Activated CD8-positive, alpha-beta memory T cell treated with anti-CD3 and anti-CD28 coated beads for 4 hours (primary cell): ENCODE data around the gene FGGY.
"Not testable (repeated sequence)": the region's sequence is repeated elsewhere in the genome, so short reads cannot be mapped to it uniquely, and the experiment has no call there.

ENCODE experiments used
- DNase-seq, 2 donors: peaks; one replicate each; pipeline ENCODE4 v3.0.0-alpha.2; 2020; ENCODE audit warnings: low read depth in 2 of 2

The FGGY gene, protein sequence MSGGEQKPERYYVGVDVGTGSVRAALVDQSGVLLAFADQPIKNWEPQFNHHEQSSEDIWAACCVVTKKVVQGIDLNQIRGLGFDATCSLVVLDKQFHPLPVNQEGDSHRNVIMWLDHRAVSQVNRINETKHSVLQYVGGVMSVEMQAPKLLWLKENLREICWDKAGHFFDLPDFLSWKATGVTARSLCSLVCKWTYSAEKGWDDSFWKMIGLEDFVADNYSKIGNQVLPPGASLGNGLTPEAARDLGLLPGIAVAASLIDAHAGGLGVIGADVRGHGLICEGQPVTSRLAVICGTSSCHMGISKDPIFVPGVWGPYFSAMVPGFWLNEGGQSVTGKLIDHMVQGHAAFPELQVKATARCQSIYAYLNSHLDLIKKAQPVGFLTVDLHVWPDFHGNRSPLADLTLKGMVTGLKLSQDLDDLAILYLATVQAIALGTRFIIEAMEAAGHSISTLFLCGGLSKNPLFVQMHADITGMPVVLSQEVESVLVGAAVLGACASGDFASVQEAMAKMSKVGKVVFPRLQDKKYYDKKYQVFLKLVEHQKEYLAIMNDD

DNA sequence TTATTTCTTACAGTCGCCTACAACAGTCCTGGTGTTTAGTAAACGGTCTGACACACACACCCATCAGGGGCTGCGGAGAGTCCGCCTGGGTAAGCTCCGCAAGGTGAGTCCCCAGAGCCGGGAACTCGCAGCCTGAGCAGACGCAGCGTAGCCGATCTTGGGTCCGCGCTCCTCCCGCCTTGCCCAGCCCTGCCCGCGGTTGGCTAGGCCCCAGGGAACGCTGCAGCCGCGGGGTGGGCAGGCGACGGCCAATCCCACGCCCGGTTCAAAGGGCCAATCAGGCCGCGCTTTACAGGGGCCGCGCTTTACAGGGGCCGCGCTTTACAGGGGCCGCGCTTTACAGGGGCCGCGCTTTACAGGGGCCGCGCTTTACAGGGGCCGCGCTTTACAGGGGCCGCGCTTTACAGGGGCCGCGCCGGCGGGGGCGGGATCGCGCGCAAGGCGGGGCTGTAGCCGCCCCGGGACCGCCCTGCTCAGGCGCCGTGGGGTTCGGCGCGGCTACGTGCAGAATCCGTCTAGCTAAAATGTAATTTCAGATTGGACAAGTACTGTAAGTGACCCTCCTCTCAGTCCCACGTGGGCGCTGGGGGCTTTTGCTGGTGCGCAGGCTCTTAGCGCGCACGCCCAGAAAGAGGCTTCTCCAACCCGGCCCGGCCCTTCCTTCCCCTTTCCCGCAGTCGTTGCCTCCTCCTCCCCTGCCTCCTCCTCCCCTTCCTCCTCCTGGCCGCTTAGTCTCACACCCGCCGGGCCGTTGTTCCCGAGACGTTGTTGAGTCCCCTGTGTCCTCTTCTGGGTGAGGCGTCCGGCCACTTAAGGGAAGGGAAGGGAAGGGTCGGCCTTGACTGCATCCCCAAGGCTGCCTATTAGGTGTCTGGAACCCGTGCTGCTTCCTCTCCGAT lies at the start of gene FGGY:
TSS of gene FGGY (plus strand) at position 737 of the 899 bp plus-strand sequence. CDS start 24,456 bp downstream, outside the sequence.
- peak; percentile 62 to 67 for DNase-seq

DNA sequence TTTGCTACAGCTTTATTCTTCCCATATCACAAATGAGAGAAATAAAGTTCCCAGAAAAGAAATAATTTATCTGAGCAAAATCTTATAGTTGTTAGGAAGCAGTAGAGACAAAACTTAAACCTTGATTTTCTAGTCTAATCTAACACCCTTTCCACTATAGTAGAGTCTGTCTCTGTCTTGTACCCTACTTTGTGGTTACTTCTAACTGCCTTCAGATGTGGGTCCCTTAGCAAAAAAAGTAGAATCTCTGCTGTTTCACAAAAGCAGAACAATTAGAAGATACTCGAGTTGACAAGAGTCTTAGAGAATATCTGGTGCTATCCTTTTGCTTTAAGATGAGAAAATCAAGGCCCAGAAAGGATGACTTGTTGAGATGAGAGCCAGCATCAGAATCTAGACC lies 48.1 kb upstream of the FGGY start:
- DNase-seq, result no peak

DNA sequence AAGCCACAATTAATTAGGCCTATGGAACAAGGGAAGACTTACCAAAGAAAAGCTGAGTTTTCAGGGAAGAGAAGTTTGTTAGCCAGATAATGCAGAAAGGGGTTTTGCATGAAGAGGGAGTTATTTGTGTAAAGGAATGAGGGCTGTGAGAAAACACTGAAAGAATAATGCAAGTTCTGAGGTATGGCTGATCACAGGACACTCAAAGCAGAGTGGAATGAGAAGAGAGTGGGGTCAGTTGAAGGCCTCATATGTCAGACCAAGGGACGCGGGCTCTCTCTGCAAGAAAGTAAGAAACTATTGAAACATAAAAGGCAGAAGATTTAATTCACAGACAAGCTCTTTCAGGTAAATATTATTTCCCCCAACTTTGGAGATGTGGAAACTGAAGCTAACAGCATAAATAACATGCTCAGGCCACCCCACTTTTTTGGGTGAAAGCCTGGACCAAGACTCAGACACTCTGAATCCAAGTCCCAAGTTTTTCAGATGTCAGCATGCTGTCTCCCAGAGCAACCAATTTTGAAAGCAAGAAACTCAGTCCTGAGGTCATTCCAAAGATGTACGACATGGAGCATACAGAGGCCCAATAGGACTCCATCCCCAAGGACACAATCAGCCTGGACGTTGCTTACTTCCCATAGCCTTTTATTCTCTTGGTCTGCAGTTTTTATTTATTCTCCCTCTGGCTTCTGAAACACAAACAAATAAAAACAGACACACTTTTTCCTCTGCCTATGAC lies 47.3 kb upstream of the FGGY start:
- no peak for DNase-seq

DNA sequence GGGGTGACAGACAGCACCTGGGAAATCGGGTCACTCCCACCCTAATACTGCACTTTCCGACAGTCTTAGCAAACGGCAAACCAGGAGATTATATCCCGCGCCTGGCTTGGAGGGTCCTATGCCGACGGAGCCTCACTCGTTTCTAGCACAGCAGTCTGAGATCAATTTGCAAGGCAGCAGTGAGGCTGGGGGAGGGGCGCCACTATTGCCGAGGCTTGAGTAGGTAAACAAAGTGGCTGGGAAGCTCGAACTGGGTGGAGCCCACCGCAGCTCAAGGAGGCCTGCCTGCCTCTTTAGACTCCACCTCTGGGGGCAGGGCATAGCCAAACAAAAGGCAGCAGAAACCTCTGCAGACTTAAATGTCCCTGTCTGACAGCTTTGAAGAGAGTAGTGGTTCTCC lies 45.8 kb upstream of the FGGY start:
- not testable (repeated sequence) for DNase-seq

DNA sequence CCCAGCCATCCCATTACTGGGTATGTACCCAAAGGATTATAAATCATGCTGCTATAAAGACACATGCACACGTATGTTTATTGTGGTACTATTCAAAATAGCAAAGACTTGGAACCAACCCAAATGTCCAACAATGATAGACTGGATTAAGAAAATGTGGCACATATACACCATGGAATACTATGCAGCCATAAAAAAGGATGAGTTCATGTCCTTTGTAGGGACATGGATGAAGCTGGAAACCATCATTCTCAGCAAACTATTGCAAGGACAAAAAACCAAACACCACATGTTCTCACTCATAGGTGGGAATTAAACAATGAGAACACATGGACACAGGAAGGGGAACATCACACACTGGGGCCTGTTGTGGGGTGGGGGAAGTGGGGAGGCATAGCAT lies 40.5 kb upstream of the FGGY start:
- not testable (repeated sequence) for DNase-seq

DNA sequence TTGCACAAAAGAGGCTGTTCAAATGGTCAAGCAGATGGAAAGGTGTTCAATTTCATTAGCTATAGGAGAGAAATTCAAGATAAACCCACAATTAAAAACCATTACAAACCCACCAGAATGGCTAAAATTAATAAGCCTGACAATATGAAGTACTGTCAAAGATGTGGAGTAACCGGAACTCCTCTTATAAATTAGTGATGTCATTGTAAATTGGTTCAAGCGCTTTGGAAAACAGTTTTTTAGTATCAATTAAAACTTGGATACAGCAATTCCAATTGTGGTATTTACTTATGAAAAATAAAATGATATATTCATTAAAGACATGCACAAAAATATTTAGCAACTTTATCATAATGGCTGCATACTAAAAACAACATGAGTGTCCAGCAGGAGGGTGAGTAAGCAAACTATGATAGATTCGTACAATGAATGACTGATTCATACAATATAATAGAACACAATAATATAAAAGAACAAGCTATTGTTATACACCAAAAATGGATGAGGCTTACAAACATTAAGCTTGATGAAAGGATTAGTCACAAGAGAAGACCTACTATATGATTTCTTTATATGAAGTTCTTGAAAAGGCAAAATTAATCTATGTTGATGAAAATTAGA lies 38.4 kb upstream of the FGGY start:
- no peak for DNase-seq

DNA sequence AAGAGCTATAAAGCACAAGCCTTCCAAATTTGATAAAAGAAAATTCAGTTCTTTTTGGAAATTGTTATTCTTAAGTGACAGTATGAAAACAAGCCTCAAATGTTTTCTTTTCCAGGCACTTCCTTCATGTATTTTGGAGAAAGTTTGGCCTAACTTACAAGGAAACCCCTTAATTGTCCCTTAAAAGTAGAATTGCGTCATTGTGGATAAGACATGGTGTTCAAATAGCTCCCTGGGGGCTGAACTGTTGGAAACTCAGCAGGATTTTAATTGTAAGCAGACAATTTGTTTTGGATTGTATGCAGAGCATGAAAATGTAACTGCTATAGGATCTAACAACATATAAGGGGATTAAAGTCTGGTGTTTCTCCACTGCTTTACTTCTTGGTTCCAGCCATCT lies 35.4 kb upstream of the FGGY start:
- no peak for DNase-seq

DNA sequence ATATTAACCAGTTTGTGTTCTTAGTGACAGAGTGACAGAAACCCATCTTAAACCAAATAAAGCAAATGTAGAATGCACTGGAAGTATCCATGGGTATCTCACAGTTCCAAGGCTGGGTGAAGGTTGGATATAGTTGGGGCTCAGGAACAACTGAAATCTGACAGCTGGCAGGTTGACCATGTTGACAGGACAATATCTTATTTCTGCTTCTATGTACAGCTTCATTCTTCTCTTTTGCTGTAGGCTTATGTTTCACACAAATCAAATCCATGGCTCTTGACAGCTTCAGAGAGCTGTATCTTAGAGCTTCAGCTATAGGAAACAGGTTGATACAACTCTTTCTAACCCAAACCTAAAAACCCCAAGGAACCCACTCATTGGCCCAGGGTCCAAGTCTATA lies 34.3 kb upstream of the FGGY start:
- DNase-seq, result no peak

DNA sequence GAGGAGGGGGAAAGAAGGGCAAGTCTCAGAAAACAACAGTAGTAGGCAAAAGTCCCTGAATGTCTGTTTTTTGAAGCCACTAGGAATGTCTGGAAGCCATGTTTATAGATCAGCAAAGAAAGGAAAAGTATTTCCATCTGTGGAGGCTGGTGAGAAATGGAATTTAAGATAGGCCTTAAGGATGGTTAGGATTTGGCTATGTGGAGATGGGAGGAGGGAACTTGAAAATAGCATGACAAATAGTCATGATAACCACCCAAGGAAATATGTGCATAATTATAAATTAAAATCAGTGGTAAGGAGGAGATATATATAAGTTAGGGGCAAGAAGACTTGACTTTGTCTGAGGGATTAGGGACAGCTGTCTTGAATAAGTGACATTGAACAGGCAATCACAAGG lies 33.8 kb upstream of the FGGY start:
- no peak for DNase-seq

DNA sequence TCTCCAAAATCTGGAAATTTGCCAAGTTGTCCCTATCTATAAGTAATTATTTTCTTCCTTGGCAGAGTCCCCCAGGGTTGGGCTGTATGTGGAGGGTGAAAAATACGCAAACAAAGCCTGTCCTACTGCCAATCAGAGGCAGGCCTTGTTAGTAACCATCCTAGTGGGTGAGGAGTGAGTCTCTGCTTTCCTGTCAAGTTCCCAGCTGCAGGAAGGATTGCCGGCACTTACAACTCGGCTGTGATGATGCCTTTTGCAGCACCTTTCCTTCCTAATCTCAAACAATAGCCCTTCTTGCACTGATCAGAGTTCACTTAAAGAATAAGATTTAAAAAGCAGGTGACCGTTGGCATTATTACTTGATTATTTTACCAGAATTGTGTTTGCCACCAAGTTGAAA lies 31.3 kb upstream of the FGGY start:
- DNase-seq, result no peak

DNA sequence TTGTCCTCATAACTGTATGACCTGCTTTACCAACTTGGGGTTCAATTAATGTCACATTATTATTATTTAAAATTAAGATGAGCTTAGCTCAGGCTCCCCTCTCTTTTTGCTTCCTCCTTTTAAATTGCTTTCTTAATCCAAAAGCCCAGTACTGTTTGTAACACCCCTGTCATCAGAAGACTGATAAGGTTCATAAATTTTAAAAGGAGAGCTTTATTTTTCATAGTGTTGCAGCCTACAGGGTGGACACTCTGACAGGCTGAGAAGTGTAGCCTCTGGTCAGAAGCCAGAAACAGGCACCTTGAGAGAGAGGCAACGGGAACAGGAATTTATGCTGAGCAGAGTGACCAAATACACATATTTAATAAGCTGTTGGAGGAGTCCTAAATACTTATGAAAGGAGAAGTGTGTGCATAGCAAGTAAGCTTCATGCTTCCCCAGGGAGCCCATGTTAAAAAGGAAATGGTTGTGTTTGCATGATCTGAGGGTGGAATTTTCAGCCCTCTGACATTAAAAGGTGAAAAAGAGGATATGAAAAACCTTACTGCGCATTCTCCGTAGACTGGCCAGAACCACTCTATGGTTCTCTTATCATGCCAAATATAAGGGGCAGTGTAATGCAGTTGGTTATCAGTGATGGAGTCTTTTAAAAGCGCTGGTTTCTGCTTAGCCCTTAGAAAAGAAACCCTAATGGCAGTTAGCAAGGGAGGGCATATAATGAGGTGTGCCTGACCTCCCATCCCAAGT lies 30.5 kb upstream of the FGGY start:
- DNase-seq, result no peak

DNA sequence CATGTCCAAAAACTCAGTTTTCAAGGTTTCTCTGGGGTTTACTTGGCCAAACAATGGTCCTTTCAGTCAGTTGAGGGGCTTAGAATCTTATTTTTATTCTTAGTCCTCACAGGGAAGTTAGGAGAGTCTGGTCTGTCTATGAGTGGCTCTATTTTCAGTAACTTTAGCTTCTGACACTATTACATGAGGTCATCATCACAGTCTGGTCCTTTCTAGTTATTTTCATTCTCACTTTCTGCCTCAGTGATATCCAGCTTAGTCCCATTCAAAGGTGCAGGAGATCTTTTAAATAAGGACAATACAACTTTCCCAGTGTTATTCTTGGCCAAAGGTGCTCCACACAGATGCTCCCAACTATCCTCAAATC lies 30.0 kb upstream of the FGGY start:
- DNase-seq, result no peak

DNA sequence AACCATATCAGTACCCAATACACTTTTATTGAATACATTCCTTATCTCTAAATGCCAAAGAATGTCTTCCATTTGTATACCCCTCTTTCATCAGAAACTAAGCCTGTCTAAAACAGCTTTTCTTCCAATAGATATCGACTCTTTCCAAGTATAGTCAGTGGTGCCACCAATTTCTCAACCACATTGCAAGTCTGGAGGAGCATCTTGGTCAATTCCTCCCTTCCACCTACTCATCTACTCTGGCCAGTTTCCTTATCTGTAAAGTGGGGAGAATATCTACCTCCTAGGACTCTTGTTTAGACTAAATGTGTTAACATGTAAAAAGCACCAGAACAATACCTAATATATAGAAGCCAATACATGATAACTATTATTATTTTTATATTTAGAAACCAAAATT lies 28.5 kb upstream of the FGGY start:
- DNase-seq, result no peak

DNA sequence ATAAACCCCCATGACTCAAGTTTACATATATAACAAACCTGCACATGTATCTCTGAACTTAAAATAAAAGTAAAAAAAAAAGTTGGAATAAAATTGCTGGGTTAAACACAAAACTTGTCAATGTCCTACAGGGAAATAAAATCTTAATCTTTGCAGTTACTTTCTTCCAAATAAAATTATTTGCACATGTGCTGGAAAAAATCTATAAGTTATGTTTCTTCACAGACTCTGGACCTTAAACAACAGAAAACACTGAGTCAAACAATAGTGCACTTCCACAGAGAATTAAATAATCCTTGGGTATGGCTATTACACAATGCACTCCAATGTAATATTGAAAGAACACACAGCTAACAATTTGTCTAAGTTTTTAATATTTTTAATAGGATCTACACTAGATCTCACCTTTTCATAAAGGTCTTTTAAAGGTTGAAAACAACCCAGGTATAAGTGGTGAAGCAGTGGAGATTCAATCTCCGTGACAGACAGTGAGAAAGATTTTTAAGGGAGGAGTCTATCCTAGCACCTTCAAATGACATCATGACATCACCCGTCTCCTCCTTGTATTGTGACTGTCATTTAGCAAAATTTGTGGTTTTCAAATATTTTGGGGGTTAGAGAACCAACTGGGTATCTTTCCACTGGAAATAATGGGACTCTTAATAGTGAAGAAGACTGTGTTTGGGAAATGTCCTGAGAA lies 25.2 kb upstream of the FGGY start:
- no peak for DNase-seq

DNA sequence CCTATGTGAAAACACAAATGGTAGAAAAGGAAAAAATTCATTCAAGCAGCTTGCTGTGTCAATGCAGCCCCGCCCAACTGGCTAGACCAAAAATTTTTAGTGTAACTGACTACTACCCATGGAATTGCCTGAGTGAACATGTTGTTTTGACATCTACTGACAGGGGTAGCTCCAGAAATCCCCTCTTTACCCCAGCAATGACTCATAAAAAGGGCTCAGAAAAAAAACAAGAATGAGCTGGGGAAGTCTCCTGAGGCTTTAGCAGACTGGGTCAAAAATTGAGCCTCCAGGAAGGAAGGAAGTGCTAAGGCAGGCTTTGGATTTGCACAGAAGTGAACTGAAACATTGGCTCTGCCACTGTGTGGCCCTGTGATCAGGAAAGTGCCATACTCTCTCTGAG lies 24.4 kb upstream of the FGGY start:
- DNase-seq, result no peak

DNA sequence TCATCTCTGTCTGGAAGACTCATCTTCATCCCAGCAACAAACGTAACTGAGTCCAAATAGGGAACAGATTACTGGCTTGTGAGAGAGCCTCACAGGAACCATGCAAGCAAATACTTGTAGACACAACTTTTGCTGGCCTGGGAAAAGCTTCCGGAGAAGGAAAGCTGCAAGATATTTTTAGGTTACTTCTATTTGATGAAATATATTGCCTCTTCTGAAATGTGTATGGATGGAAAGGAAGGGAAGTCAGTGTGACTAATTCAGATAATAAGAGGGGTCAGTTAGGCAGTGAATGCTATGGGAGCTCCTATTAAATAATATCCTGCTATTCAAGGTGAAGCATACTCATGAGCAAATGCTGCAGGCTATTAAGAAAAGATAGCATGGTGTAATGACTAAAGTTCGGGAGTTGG lies 20.4 kb upstream of the FGGY start:
- no peak for DNase-seq

DNA sequence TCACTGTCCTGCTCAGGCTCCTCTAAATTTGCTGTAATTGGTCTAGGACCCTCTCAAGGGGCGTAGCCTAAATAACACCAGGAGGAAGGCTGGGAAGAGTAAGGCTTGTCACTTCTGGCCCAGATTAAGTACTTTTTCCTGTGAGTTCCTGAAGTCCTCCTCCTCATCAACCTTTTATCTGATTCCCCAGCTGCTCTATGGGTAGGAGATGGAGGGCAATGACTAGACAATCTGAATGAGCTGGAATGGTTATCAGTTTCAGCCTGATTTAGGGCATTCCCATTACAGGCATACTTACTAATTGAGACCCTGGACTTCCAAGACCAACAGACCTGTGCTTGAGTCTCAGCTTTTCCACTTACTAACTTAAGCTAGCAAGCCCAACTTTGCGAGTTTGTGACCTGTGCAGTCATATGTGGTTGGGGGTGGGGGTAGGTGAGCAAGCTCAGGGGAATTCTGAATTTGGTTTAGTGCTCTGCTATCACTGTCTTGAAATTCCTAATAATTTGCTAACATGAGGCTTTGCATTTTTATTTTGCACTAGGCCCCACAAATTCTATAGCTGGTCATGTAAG lies 18.0 kb upstream of the FGGY start:
- DNase-seq, result no peak

DNA sequence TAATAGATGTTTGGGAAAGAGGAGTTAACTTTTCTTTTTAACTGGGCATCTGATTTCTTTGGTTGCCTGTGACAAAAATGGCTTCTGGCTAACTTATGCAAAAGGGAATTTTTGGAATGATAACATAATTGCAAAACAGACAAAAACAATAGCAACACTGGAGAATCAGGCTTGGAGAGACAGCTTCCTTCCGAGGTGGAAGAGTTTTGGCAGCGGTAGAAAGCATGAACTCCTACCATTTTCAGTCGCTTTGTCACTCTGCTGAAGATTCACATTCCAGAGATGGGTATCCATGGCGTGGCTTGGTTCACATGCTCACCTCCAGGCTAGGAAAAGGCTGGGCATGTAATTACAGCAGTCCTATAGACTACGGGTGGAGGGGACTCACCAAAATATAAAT lies 17.2 kb upstream of the FGGY start:
- no peak for DNase-seq

DNA sequence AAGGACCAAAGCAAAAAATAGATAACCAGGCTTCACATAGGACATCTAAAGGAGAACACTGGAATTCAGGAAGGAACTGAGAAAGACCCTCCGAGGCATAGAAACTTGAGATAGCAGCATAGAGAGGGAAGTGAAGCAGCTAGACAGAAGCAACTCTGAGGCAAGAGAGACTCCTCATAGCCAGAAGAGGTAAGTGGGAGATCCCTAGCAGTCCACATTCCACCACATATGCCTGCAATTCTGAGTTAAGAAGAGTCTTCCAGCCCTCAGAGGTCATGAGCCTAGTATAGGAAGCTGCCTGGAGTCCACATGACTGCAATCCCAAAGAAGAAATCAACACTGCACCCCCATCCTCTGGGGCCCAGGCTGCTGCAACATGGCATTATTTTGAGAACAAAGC lies 13.9 kb upstream of the FGGY start:
- DNase-seq, result no peak

DNA sequence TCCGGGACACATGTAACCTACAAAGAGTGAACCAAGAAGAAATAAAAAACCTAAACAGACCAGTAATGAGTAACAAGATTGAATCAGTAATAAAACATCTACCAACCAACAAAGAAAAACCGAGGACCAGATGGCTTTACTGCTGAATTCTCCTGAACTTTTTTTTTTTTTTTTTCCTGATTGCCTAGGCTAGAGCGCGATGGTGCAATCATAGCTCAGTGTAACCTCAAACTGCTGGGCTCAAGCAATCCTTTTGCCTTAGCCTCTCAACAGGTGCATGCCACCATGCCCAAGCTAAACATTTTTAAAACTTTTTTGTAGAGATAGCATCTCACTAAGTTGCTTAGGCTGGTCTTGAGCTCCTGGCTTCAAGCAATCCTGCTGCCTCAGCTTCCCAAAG lies 11.2 kb upstream of the FGGY start:
- DNase-seq, result no peak
